Right cardiac atrium (tissue), 5 donors: ENCODE results near the gene OGFR. TPM values are rescaled to one million over a fixed set of nuclear protein-coding genes. Genes with fewer than 3 reads are reported as not detected.

Source experiments
- ATAC-seq, 2 donors: fragments of 200-7000 bp; cut with Tn5 transposase; one replicate each; pipeline versions ENCODE4 v1.8.0 to v1.9.1; 2020; ENCODE audit warnings: moderate library complexity in 2 of 2, mild to moderate bottlenecking in 1 of 2
- DNase-seq, 3 donors: peaks; one replicate each; pipeline ENCODE4 v3.0.0-alpha.2; 2020
- H3K27ac ChIP-seq: one replicate; pipeline ENCODE4 v1.5.1; 2013; ENCODE audit warnings: mild to moderate bottlenecking, low read length, control low read depth, moderate library complexity
- H3K27me3 ChIP-seq: one replicate; pipeline ENCODE4 v1.6.1; 2013; ENCODE audit not compliant: control insufficient read depth, insufficient read depth
- H3K4me1 ChIP-seq: one replicate; pipeline ENCODE4 v1.6.1; 2013; ENCODE audit warnings: low read length; ENCODE audit not compliant: control insufficient read depth, insufficient read depth
- H3K4me3 ChIP-seq: one replicate; pipeline ENCODE4 v1.5.1; 2013; ENCODE audit warnings: low read length, control low read depth
- H3K9me3 ChIP-seq: one replicate; pipeline ENCODE4 v1.6.1; 2013; ENCODE audit warnings: low read length; ENCODE audit not compliant: control insufficient read depth
- WGBS: extraction: QIAGEN DNeasy Blood & Tissue Kit; methylation state at CpG from one replicate; pipeline ENCODE4 v1.1.7; 2013; 5-methylcytosine and 5-hydroxymethylcytosine counted together
- intact Hi-C, 4 donors: fragments of 100-400 bp; cut with DNase I; formaldehyde crosslinking; loops; one replicate each; pipeline versions ENCODE4 v1.11.0 to v1.14.0; 2022 to 2023
- polyA plus RNA-seq: library from polyadenylated mRNA; stranded (reverse); fragments of 200-250 nt; gene quantifications from one replicate; pipeline ENCODE4 v1.2.3, GENCODE V29; 2013
- total RNA-seq, 4 donors: library from RNA; stranded (reverse); fragmentation: NEBNext Ultra II Directional; extraction: Animal tissue kit (Norgen Biotek cat#: 25700); gene quantifications; one replicate each; pipeline ENCODE4 v1.2.1, GENCODE V29; 2021
- donor health status: healthy with polysubstance abuse.
- donor health status: DM: no; HTN: yes; CAD: no.
- donor health status: DM: no; HTN: no; CAD: no.
- donor health status: DM: no; HTN: yes; CAD: no; lungs with severe emphysema.
- donor health status: DM: yes; HTN: yes; CAD: no.

The OGFR gene
- total and polyA plus RNA-seq, 5 donors, result 21.0 to 29.6 (median 24.6) TPM

DNA sequence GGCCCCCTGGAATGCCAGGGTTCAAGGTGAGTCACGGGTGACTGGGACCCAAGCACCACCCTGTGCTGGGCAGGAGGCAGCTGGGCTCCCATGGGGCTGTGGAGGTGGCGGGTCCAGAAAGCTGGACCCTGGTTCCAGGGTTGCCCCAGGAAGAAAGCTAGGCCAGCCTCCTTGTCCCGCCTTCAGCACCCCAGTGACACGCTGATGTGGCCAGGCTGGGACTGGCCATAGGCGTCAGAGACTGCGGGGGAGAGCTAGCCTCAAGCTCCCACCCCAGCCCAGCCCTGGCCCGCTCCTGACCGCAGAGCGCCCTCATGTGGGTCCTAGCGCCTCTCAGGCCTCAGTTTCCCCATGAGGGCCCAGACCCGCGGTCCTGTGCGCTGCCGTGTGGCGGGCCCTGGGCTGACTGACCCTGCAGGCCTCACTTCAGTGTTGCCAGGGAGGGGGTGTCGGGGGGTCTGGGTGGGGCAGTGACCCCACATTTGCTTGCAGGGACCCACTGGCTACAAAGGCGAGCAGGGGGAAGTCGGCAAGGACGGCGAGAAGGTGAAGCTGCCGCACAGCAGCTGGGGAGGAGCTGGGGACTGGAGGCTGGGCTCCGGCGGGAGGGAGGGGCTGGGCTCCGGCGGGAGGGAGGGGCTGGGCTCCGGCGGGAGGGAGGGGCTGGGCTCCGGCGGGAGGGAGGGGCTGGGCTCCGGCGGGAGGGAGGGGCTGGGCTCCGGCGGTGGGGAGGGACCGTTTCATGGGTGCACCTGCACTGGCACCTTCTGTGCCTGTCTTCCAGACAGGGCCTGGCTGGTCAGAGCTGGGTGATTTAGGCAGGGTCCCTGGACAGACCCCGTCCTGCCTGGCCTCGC is 20.1 kb downstream of the OGFR start:
- ATAC-seq (peak; percentile 31 to 46), DNase-seq (peak in 2 of 3 donors; percentile 65 to 74)
- H3K9me3 ChIP-seq, result no peaks in the 10 kb centered on the region
- intact Hi-C loops, result no loop called here
- H3K27ac ChIP-seq, result no peak overlapping the region
- no peak overlapping the region for H3K4me3 ChIP-seq
- H3K4me1 ChIP-seq, result no peaks in the 10 kb centered on the region
- no peaks in the 10 kb centered on the region for H3K27me3 ChIP-seq
- 32% methylated on average over 34 of the region's 36 CpGs for whole genome bisulfite sequencing

DNA sequence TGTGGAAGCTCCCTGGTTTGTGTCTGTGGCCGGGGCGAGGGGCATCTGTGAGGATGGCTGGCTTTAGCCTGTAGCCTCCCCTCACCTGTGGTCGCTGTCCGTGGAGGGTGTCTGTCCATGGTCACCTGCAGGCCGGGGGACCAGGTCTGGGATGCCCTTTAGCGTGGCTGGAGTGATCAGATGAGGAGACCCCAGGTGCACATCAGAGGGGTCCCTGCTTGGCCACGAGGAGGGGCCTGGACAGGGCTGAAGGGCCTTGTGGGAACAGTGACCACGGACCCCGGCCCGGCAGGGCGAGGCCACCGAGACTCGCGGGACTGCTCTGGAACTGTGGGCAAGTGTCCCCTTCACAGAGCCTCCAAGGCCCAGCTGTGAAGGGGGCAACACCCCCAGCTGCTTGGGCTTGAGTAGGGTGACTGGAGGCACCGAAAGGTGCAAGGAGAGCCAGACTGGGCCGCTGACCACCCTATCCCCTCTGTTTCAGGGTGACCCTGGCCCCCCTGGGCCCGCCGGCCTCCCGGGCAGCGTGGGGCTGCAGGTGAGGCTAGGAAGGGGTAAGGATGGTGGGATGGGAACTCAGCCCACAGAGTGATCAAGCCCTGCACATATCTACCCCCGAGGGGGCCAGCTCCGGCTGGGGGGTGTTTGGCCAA is 20.8 kb downstream of the OGFR start:
- intact Hi-C loops, result no loop called here
- ATAC-seq (no peak), DNase-seq (peak in 2 of 3 donors; percentile 63 to 64)
- 76% methylated on average over 22 of the region's 22 CpGs for WGBS
- Histone ChIP-seq H3K4me3 (no peak overlapping the region), H3K27ac (no peak overlapping the region), H3K4me1 (no peaks in the 10 kb centered on the region), H3K27me3 (no peaks in the 10 kb centered on the region), H3K9me3 (no peaks in the 10 kb centered on the region)

DNA sequence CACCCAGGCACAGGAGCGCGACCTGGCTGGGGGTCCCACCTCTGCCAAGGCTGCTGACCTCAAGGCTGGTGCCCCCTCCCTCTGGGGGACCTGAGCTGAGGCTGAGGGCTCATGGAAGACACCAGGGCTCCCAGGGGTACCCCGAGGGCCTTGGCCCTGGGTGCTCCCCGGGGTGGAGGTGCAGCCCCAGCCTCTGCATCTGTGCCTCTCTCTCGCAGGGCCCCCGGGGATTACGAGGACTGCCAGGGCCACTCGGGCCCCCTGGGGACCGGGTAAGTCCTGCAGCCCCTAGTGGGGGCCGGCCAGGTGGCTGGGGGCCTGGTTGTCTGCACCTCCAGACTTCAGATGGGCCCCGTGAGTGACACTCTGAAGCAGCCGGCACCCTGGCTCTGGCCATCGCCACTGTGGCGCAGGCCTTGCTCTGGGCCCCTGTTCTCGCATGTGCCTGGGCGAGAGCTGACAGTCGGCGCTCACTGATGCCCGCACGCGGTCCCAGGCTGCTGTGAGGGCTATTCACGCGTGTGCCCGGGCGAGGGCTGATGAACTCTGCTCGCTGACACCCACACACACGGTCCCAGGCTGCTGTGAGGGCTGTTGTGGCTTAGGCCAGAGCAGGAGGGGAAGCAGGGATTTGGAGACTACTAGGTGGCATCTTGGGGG is 21.5 kb downstream of the OGFR start:
- no peak overlapping the region for H3K27ac ChIP-seq
- ATAC-seq (no peak), DNase-seq (peak in 2 of 3 donors; percentile 51 to 58)
- no peaks in the 10 kb centered on the region for H3K27me3 ChIP-seq
- H3K4me1 ChIP-seq, result no peaks in the 10 kb centered on the region
- H3K9me3 ChIP-seq, result no peaks in the 10 kb centered on the region
- intact Hi-C loops, result no loop called here
- WGBS, result 83% methylated on average over 27 of the region's 27 CpGs
- no peak overlapping the region for H3K4me3 ChIP-seq

DNA sequence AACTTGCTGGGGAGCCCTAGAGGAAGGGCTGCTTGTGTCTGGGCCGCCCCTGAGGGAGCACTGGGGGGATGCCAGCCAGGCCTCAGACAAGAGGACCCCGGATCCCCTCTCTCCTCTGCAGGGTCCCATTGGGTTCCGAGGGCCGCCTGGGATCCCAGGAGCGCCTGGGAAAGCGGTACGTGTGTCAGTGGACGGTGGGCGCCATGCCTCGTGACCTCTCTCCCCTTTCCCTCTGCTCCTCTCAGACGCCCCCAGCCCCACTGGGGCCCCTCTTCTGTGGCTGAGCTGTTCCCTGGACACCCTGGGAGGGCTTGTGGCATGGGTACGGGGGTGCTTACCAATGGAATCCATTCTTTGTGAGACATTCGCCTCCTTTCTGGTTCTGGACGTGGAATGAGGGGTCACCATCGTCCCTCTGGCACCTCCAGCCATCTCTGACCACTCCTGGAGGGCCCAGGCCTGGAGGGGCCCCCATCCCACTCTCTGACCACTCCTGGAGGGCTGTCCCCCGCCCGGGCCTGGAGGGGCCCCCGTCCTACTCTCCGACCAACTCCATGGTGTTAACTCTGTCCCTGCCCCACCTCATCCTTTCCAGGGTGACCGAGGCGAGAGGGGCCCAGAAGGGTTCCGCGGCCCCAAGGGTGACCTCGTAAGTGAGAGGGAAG is 22.1 kb downstream of the OGFR start:
- no peaks in the 10 kb centered on the region for H3K27me3 ChIP-seq
- H3K9me3 ChIP-seq, result no peaks in the 10 kb centered on the region
- 91% methylated on average over 24 of the region's 24 CpGs for WGBS
- DNase-seq, result peak in 2 of 3 donors; percentile 23 to 33
- no peak overlapping the region for H3K4me3 ChIP-seq
- intact Hi-C loops, result no loop called here
- H3K27ac ChIP-seq, result no peak overlapping the region
- ATAC-seq, result no peak
- no peaks in the 10 kb centered on the region for H3K4me1 ChIP-seq

DNA sequence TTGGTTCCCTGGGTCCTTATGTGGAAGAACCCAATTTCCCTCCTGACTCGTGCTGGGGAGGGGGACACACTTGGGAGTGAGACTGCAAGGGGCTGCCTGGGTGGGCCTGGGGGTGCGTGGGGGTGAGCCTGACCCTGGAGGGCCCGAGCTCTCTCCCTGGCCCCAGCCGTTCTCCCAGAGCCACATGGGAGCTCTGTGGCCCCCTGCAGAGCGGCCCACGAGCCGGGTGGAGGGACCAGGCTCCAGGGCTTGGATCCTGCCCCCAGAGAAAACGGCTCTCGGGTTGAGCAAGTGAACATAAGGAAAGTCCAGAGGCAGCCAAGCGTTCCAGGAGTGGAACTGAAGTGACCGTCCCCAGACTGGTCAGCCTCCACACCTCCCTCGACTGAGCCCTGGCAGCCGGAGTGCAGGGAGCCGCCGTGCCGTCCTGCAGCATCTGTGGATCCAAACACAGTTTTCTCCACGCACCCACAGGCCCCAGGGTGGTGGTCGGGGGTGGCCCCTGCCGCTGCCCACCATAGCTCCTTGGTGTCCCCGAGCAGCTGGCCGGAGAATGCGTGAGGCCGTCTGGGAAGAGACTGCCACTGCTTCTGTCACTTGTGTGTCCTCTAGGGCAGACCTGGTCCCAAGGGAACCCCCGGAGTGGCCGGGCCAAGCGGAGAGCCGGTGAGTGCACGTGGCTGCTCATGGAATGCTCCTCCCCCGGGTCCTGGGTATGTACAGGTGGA is 22.8 kb downstream of the OGFR start:
- Histone ChIP-seq H3K27ac (no peak overlapping the region), H3K27me3 (no peaks in the 10 kb centered on the region), H3K9me3 (no peaks in the 10 kb centered on the region), H3K4me3 (no peak overlapping the region), H3K4me1 (no peaks in the 10 kb centered on the region)
- intact Hi-C loops, result no loop called here
- ATAC-seq, result no peak
- DNase-seq, result peak in 2 of 3 donors; percentile 38 to 44
- 71% methylated on average over 29 of the region's 29 CpGs for WGBS

DNA sequence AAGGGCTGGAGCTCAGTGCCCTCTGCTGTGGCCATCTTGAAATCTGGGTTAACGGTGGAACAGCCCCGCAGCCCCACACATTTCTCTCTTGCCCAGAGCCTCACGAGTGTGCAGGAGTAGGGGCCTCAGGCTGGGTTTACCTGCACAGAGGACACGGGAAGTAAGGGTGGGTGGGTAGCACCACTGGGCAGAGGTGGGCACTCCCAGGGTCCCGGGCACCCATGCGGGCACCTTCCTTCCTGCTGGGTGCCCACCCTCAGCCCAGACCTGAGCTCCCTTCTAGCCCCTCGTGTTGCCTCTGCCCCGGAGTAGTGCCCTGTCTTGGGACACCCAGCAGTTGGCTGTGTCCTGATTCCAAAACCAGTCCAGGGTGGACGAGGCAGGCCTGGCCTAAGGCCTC is 23.4 kb downstream of the OGFR start:
- H3K4me1 ChIP-seq, result no peaks in the 10 kb centered on the region
- no peaks in the 10 kb centered on the region for H3K27me3 ChIP-seq
- intact Hi-C loops, result no loop called here
- 91% methylated on average over 9 of the region's 9 CpGs for WGBS
- H3K4me3 ChIP-seq, result no peak overlapping the region
- H3K27ac ChIP-seq, result no peak overlapping the region
- ATAC-seq (no peak), DNase-seq (peak in 1 of 3 donors; percentile 43)
- no peaks in the 10 kb centered on the region for H3K9me3 ChIP-seq

DNA sequence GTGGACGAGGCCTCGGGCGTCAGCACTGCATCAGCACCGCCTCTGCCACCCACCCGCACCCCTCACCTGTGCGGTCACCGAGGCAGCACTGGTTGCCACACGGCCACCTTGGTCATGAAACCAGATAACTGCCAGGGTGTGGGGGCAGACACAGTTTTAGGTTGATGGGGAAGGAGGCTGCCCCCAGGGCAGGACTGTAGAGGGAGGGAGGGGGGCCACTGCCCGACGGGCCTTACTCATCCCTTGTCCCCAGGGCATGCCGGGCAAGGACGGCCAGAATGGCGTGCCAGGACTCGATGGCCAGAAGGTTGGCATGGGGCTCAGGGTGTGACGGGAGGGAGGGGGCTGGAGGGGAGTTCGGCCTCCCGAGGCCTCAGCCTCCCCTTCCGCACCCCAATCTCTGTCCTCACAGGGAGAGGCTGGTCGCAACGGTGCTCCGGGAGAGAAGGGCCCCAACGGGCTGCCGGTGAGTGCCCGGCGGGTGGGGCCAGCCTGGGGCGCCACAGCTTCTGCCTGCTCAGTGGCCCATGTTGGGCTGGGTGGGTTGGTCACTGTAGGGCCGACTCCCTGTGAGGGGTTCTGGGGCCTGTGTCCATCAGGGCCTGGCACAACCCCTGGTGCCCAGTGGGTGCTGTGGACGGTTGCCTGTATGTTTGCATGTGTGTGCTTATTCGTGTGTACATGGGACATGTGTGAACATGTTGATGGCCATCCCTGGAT is 24.0 kb downstream of the OGFR start:
- intact Hi-C loops, result no loop called here
- ATAC-seq (no peak), DNase-seq (peak in 2 of 3 donors; percentile 33 to 45)
- no peaks in the 10 kb centered on the region for H3K9me3 ChIP-seq
- 85% methylated on average over 29 of the region's 29 CpGs for WGBS
- H3K27me3 ChIP-seq, result no peaks in the 10 kb centered on the region
- H3K4me1 ChIP-seq, result no peaks in the 10 kb centered on the region
- H3K4me3 ChIP-seq, result no peak overlapping the region
- no peak overlapping the region for H3K27ac ChIP-seq

DNA sequence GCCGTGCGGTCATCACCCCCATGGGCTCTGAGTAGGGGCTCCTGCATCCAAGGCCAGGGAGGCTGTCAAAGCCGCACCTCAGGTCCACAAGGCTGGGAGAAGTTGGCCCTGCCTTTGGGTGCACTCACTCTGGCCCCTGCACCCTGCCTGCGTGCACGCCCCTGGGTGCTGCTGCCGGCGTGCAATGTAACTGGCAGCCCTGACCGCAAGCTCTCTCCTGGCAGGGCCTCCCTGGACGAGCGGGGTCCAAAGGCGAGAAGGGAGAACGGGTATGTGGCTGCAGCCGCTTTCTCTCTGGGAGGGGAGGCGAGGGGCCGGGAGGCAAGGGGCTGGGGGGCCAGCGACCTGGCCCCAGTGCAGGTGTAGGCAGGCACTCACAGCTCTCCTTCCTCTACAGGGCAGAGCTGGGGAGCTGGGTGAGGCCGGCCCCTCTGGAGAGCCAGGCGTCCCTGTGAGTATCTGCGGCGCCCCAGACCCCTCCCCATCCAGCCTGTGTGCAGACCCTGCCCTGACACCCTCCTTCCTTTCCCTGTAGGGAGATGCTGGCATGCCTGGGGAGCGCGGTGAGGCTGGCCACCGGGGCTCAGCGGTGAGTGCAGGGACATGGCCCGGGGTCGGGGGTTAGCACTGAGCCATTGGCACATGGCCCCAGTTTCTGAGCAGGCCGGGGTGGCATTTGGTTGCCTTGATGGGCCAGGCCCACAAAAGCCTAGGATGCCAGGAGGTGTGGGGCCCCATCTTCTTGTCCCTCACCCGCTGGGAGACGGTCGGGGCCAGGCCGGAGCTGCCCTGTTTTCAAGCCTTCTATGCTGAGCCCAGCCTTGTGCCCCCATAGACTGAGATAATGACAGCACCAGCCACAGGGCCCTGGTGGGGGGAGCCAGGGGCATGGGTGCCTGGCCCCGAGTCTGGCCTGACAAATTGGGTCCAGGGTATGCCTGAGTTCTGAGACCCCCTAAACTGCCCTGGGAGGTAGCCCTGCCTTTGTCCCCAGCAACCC is 24.9 kb downstream of the OGFR start:
- Histone ChIP-seq H3K27ac (no peak overlapping the region), H3K9me3 (no peaks in the 10 kb centered on the region), H3K4me1 (no peaks in the 10 kb centered on the region), H3K27me3 (no peaks in the 10 kb centered on the region), H3K4me3 (no peak overlapping the region)
- whole genome bisulfite sequencing, result 94% methylated on average over 32 of the region's 32 CpGs
- ATAC-seq, result no peak
- peak in 2 of 3 donors; percentile 24 to 55 for DNase-seq
- intact Hi-C loops, result no loop called here

DNA sequence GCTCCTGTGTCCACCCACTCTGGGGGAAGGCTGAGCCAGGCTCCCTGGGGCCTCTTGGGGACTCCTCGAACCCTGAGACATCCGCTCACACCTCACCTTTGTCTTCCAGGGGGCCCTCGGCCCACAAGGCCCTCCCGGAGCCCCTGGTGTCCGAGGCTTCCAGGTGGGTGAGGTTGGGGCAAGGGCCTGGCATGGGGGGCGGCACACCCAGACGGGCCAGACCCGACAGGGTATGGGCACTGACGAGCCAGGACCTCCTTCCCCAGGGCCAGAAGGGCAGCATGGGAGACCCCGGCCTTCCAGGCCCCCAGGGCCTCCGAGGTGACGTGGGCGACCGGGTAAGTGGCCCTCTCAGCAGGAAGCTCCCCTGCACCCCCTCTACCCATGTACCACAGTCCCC is 25.6 kb downstream of the OGFR start:
- H3K27ac ChIP-seq, result no peak overlapping the region
- H3K9me3 ChIP-seq, result no peaks in the 10 kb centered on the region
- ATAC-seq, result no peak
- WGBS, result 95% methylated on average over 14 of the region's 14 CpGs
- intact Hi-C loops, result no loop called here
- H3K4me3 ChIP-seq, result no peak overlapping the region
- H3K27me3 ChIP-seq, result no peaks in the 10 kb centered on the region
- H3K4me1 ChIP-seq, result no peaks in the 10 kb centered on the region
- DNase-seq, result peak in 2 of 3 donors; percentile 40 to 52
